HepG2 (cell line): ENCODE results near the gene CHMP1B. TPM values are rescaled to one million over a fixed set of nuclear protein-coding genes. Genes with fewer than 3 reads are reported as not detected.
A peak's percentile ranks its signal among the peaks of the same experiment; 100 is the strongest.

Experiments used
- ARHGAP35 ChIP-seq: sonication (generic); formaldehyde crosslinking; IDR thresholded peaks from 2 replicates; pipeline ENCODE4 v1.9.0; 2022; ENCODE audit warnings: mild to moderate bottlenecking, inconsistent platforms, moderate library complexity, missing genetic modification reagents, borderline replicate concordance
- NCOA2 ChIP-seq: sonication (generic); formaldehyde crosslinking; IDR thresholded peaks from 2 replicates; pipeline ENCODE4 v1.8.0; 2022; ENCODE audit warnings: inconsistent platforms
- SETDB1 ChIP-seq: sonication (generic); formaldehyde crosslinking; IDR thresholded peaks from 2 replicates; pipeline ENCODE4 v1.5.1; 2020; ENCODE audit warnings: missing genetic modification reagents, mild to moderate bottlenecking, borderline replicate concordance
- THYN1 ChIP-seq: sonication (generic); formaldehyde crosslinking; IDR thresholded peaks from 2 replicates; pipeline ENCODE4 v1.8.1; 2023; ENCODE audit warnings: low read depth, mild to moderate bottlenecking, moderate library complexity, missing genetic modification reagents, borderline replicate concordance
- ZBTB38 ChIP-seq: sonication (generic); formaldehyde crosslinking; IDR thresholded peaks from 2 replicates; pipeline ENCODE4 v1.5.1; 2020; ENCODE audit warnings: mild to moderate bottlenecking, missing genetic modification reagents
- ZHX1 ChIP-seq: sonication (generic); formaldehyde crosslinking; IDR thresholded peaks from 2 replicates; pipeline ENCODE4 v1.8.1; 2022; ENCODE audit warnings: low read depth, mild to moderate bottlenecking, missing genetic modification reagents
- ZNF253 ChIP-seq: sonication (generic); formaldehyde crosslinking; IDR thresholded peaks from 2 replicates; pipeline ENCODE4 v1.8.0; 2022; ENCODE audit warnings: mild to moderate bottlenecking, missing genetic modification reagents, borderline replicate concordance
- ZNF318 ChIP-seq: sonication (generic); formaldehyde crosslinking; IDR thresholded peaks from 2 replicates; pipeline ENCODE4 v1.4.0; 2020; ENCODE audit warnings: mild to moderate bottlenecking, missing genetic modification reagents
- ZNF574 ChIP-seq: sonication (generic); formaldehyde crosslinking; IDR thresholded peaks from 2 replicates; pipeline ENCODE4 v1.4.0; 2020; ENCODE audit warnings: missing genetic modification reagents
- ZNF652 ChIP-seq: IDR thresholded peaks from 2 replicates; pipeline ENCODE4 v1.6.1; 2016; ENCODE audit warnings: low read depth, borderline replicate concordance
- polyA plus RNA-seq, 8 experiments: library from polyadenylated mRNA; depleted of rRNA in 3 of 8; stranded (reverse) in 7 of 8; unstranded in 1 of 8; fragments of >200 nt; fragmentation: Illumina TruSeq in 4 of 8; extraction: Trizol in 4 of 8; gene quantifications; 2 replicates each; pipeline versions ENCODE4 v1.2.1 to v1.2.3, GENCODE V29; 2011 to 2016; ENCODE audit warnings: low read depth in 4 of 8, missing spikeins in 1 of 8, mixed read lengths in 1 of 8; ENCODE audit not compliant: insufficient read depth in 1 of 8
- total RNA-seq, 5 experiments: library from RNA; depleted of rRNA; stranded (reverse); fragments of >200 nt; fragmentation: Illumina TruSeq; extraction: Trizol; gene quantifications; 2 replicates each; pipeline ENCODE4 v1.2.3, GENCODE V29; 2016; ENCODE audit warnings: low read depth in 1 of 5
- TF ChIP-seq, protein P1 (sequence below): IDR thresholded peaks from 2 replicates; pipeline ENCODE4 v1.6.1; 2018; ENCODE audit warnings: missing genetic modification reagents, mild to moderate bottlenecking, missing compliant biosample characterization

The CHMP1B gene
- total and polyA plus RNA-seq, 2 of the 13 experiments (the other 11 are each of a cell fraction or from before 2014, with no cell fraction given) = 18.8 to 20.2 TPM

DNA sequence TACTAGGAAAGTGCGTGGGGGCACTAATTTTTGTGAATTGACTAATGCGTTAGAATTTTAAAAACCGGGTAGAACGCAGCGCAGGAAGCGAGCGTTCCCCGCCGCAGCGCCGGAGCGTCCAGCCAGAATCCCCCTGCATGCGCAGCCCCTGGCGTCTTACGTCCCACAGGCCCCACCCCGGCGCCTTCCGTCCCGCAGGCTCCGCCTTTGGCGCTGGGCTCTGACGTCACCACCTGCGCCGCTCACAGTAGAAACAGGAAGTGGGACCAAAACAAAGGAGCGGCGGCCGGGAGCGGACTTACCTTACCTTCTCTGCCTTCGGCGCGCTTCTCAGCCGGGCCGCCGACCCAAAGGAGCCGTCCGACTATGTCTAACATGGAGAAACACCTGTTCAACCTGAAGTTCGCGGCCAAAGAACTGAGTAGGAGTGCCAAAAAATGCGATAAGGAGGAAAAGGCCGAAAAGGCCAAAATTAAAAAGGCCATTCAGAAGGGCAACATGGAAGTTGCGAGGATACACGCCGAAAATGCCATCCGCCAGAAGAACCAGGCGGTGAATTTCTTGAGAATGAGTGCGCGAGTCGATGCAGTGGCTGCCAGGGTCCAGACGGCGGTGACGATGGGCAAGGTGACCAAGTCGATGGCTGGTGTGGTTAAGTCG, at the start of gene CHMP1B (continued):
- TF ChIP-seq ARHGAP35 (peak; percentile 67; the same call in 1 of the 2 replicates), ZNF652 (CRISPR knock-in tag) (peak; percentile 19; the same call in 1 of the 2 replicates), ZBTB38 (peak; percentile 79; the same call in 1 of the 2 replicates), ZNF253 (CRISPR knock-in tag) (peak; percentile 57; the same call in 1 of the 2 replicates), SETDB1 (CRISPR knock-in tag) (peak; percentile 76; the same call in 1 of the 2 replicates), ZNF574 (peak; percentile 93), ZHX1 (CRISPR knock-in tag) (peak; percentile 55; the same call in 1 of the 2 replicates), THYN1 (CRISPR knock-in tag) (no peak), NCOA2 (CRISPR knock-in tag) (peak; percentile 49; the same call in 1 of the 2 replicates), ZNF318 (CRISPR knock-in tag) (no peak)
- TF ChIP-seq, protein P1, sequence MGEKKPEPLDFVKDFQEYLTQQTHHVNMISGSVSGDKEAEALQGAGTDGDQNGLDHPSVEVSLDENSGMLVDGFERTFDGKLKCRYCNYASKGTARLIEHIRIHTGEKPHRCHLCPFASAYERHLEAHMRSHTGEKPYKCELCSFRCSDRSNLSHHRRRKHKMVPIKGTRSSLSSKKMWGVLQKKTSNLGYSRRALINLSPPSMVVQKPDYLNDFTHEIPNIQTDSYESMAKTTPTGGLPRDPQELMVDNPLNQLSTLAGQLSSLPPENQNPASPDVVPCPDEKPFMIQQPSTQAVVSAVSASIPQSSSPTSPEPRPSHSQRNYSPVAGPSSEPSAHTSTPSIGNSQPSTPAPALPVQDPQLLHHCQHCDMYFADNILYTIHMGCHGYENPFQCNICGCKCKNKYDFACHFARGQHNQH (CRISPR knock-in tag) = peak; percentile 84
